H9 (cell line): Measurements from ENCODE around the gene SMPD4. TPM values are rescaled to one million over a fixed set of nuclear protein-coding genes. Genes with fewer than 3 reads are reported as not detected.
"Not testable (repeated sequence)": the region's sequence is repeated elsewhere in the genome, so short reads cannot be mapped to it uniquely, and the experiment has no call there.

ENCODE experiments used
- DNase-seq: peaks from one replicate; pipeline ENCODE4 v3.0.0-alpha.2; 2017
- H2AFZ ChIP-seq: one replicate; pipeline ENCODE4 v1.6.1; 2013; ENCODE audit warnings: mild to moderate bottlenecking, low read length, control low read depth, moderate library complexity
- H2AK5ac ChIP-seq: 2 replicates; pipeline ENCODE4 v1.6.1; 2013; ENCODE audit warnings: low read length, control low read depth, mixed read lengths; ENCODE audit not compliant: insufficient read length
- H2BK120ac ChIP-seq: one replicate; pipeline ENCODE4 v1.6.1; 2013; ENCODE audit warnings: low read depth, mild to moderate bottlenecking, low read length, control low read depth, inconsistent platforms; ENCODE audit not compliant: poor library complexity, severe bottlenecking
- H2BK12ac ChIP-seq: 2 replicates; pipeline ENCODE4 v1.6.1; 2013; ENCODE audit warnings: low read length, control low read depth, mixed read lengths, low read depth; ENCODE audit not compliant: insufficient read length
- H2BK15ac ChIP-seq: 2 replicates; pipeline ENCODE4 v1.6.1; 2013; ENCODE audit warnings: low read depth, low read length, control low read depth
- H2BK20ac ChIP-seq: one replicate; pipeline ENCODE4 v1.6.1; 2013; ENCODE audit warnings: low read depth, mild to moderate bottlenecking, low read length, control low read depth, inconsistent platforms; ENCODE audit not compliant: poor library complexity, severe bottlenecking
- H2BK5ac ChIP-seq: 2 replicates; pipeline ENCODE4 v1.6.1; 2013; ENCODE audit warnings: low read length, control low read depth, mixed read lengths; ENCODE audit not compliant: insufficient read length
- H3K14ac ChIP-seq: 2 replicates; pipeline ENCODE4 v1.6.1; 2013; ENCODE audit warnings: low read length, control low read depth; ENCODE audit not compliant: insufficient read depth
- H3K18ac ChIP-seq: 2 replicates; pipeline ENCODE4 v1.6.1; 2013; ENCODE audit warnings: low read depth, mild to moderate bottlenecking, mixed read lengths, low read length, control low read depth; ENCODE audit not compliant: insufficient read length
- H3K23ac ChIP-seq: 2 replicates; pipeline ENCODE4 v1.6.1; 2013; ENCODE audit warnings: low read length, control low read depth, mixed read lengths, low read depth; ENCODE audit not compliant: insufficient read length
- H3K23me2 ChIP-seq: 2 replicates; pipeline ENCODE4 v1.6.1; 2013; ENCODE audit warnings: low read depth, mild to moderate bottlenecking, mixed read lengths, low read length, control low read depth; ENCODE audit not compliant: insufficient read length, poor library complexity, severe bottlenecking
- H3K27ac ChIP-seq: 2 replicates; pipeline ENCODE4 v1.5.1; 2013; ENCODE audit warnings: low read length, control low read depth, mixed read lengths, low read depth; ENCODE audit not compliant: insufficient read length
- H3K27me3 ChIP-seq: 2 replicates; pipeline ENCODE4 v1.6.1; 2013; ENCODE audit warnings: low read length, control low read depth, inconsistent platforms; ENCODE audit not compliant: insufficient read depth
- H3K4ac ChIP-seq: 2 replicates; pipeline ENCODE4 v1.6.1; 2013; ENCODE audit warnings: low read depth, mild to moderate bottlenecking, control low read depth, inconsistent platforms, low read length, moderate library complexity
- H3K4me1 ChIP-seq: 2 replicates; pipeline ENCODE4 v1.6.1; 2013; ENCODE audit warnings: low read length, control low read depth, inconsistent platforms; ENCODE audit not compliant: insufficient read depth
- H3K4me2 ChIP-seq: 2 replicates; pipeline ENCODE4 v1.6.1; 2013; ENCODE audit warnings: low read length, control low read depth, mixed read lengths; ENCODE audit not compliant: insufficient read length, insufficient read depth
- H3K56ac ChIP-seq: 2 replicates; pipeline ENCODE4 v1.6.1; 2013; ENCODE audit warnings: low read depth, mild to moderate bottlenecking, mixed read lengths, low read length, control low read depth; ENCODE audit not compliant: insufficient read length
- H3K79me1 ChIP-seq: 2 replicates; pipeline ENCODE4 v1.6.1; 2013; ENCODE audit warnings: low read depth, mild to moderate bottlenecking, moderate library complexity, low read length, control low read depth, inconsistent platforms; ENCODE audit not compliant: insufficient read depth, poor library complexity, severe bottlenecking
- H3K79me2 ChIP-seq: 2 replicates; pipeline ENCODE4 v1.6.1; 2013; ENCODE audit warnings: low read length, control low read depth, inconsistent platforms; ENCODE audit not compliant: insufficient read depth
- H3K9ac ChIP-seq: 2 replicates; pipeline ENCODE4 v1.6.1; 2013; ENCODE audit warnings: low read length, control low read depth, mixed read lengths; ENCODE audit not compliant: insufficient read length; ENCODE audit errors: extremely low read depth
- H3K9me3 ChIP-seq: one replicate; pipeline ENCODE4 v1.6.1; 2013; ENCODE audit warnings: low read depth, low read length, inconsistent platforms; ENCODE audit not compliant: control insufficient read depth
- H3T11ph ChIP-seq: one replicate; pipeline ENCODE4 v1.6.1; 2013; ENCODE audit warnings: mild to moderate bottlenecking, low read length, control low read depth, inconsistent platforms
- H4K20me1 ChIP-seq: one replicate; pipeline ENCODE4 v1.6.1; 2013; ENCODE audit not compliant: control insufficient read depth, insufficient read length, insufficient read depth
- H4K5ac ChIP-seq: 2 replicates; pipeline ENCODE4 v1.6.1; 2013; ENCODE audit warnings: low read depth, mild to moderate bottlenecking, mixed read lengths, low read length, control low read depth; ENCODE audit not compliant: insufficient read length
- H4K8ac ChIP-seq: replicated peaks from 2 replicates; pipeline ENCODE4 v1.6.1; 2013; ENCODE audit warnings: low read length, control low read depth, mixed read lengths, low read depth; ENCODE audit not compliant: insufficient read length
- H4K91ac ChIP-seq: 2 replicates; pipeline ENCODE4 v1.6.1; 2013; ENCODE audit warnings: low read depth, mild to moderate bottlenecking, moderate library complexity, mixed read lengths, low read length, control low read depth; ENCODE audit not compliant: insufficient read length
- H3K27ac Mint-ChIP-seq, 3 experiments: 2 replicates in 2 of 3; 3 replicates in 1 of 3; pipeline ENCODE4 v1.8.0; 2020 to 2021; ENCODE audit warnings: mixed read lengths in 3 of 3, mild to moderate bottlenecking in 1 of 3, moderate library complexity in 1 of 3
- H3K27me3 Mint-ChIP-seq: 2 replicates; pipeline ENCODE4 v1.8.0; 2021; ENCODE audit warnings: low read depth, mild to moderate bottlenecking, moderate library complexity, mixed read lengths
- H3K36me3 Mint-ChIP-seq, 3 experiments: 2 replicates in 2 of 3; 3 replicates in 1 of 3; pipeline ENCODE4 v1.8.0; 2020 to 2021; ENCODE audit warnings: low read depth in 3 of 3, mixed read lengths in 3 of 3; ENCODE audit not compliant: insufficient read depth in 1 of 3
- H3K4me1 Mint-ChIP-seq, 2 experiments: 2 replicates each; pipeline ENCODE4 v1.8.0; 2020; ENCODE audit warnings: mixed read lengths in 2 of 2
- H3K4me3 Mint-ChIP-seq, 2 experiments: 2 replicates in 1 of 2; 3 replicates in 1 of 2; pipeline ENCODE4 v1.8.0; 2020 to 2021; ENCODE audit warnings: mild to moderate bottlenecking in 2 of 2, mixed read lengths in 2 of 2, moderate library complexity in 1 of 2
- H3K9me3 Mint-ChIP-seq, 2 experiments: 2 replicates in 1 of 2; 3 replicates in 1 of 2; pipeline ENCODE4 v1.8.0; 2020; ENCODE audit warnings: mild to moderate bottlenecking in 2 of 2, mixed read lengths in 2 of 2, moderate library complexity in 1 of 2
- CTCF ChIP-seq: fragments of 200-600 bp; sonication (generic); conservative IDR thresholded peaks from 3 replicates; pipeline ENCODE4 v1.8.0; 2021; ENCODE audit warnings: antibody characterized with exemption, mild to moderate bottlenecking
- WGBS: extraction: QIAGEN DNeasy Blood & Tissue Kit; methylation state at CpG from one replicate; pipeline ENCODE4 v1.1.7; 2013; ENCODE audit warnings: missing lambda C conversion rate, low lambda C conversion rate, mixed read lengths; ENCODE audit not compliant: insufficient read length; ENCODE audit errors: extremely low coverage; 5-methylcytosine and 5-hydroxymethylcytosine counted together
- total RNA-seq: library from RNA; stranded (reverse); gene quantifications from 2 replicates; pipeline ENCODE4 v1.2.1, GENCODE V29; 2021

SMPD4 gene
- total RNA-seq, 1 experiment from 2014 or later: 105 TPM

- Histone ChIP-seq H4K20me1 (no peaks in the 10 kb centered on the region), H2AFZ (no peak overlapping the region), H2BK120ac (no peak overlapping the region), H3T11ph (no peak overlapping the region), H3K27me3 (no peaks in the 10 kb centered on the region), H3K4me1 (no peaks in the 10 kb centered on the region), H4K8ac (no peak overlapping the region), H3K79me1 (no peaks in the 10 kb centered on the region), H2BK20ac (no peak overlapping the region), H2AK5ac (no peak overlapping the region), H2BK12ac (no peak overlapping the region), H3K23ac (no peak overlapping the region), H3K4me2 (no peak overlapping the region), H2BK5ac (no peak overlapping the region), H4K5ac (no peak overlapping the region), H3K23me2 (no peaks in the 10 kb centered on the region), H3K79me2 (no peaks in the 10 kb centered on the region), H3K9me3 (no peaks in the 10 kb centered on the region), H2BK15ac (no peak overlapping the region), H4K91ac (no peak overlapping the region), H3K56ac (no peak overlapping the region), H3K18ac (no peak overlapping the region), H3K27ac (no peak overlapping the region), H3K4ac (no peak overlapping the region), H3K14ac (no peak overlapping the region), H3K9ac (no peak overlapping the region)
- no peak overlapping the region for H3K4me3 Mint-ChIP-seq
- peaks cover 4 to 29% (median 27%) of the 10 kb centered on the region in 3 experiments; a peak in 6 of 7 replicates for H3K36me3 Mint-ChIP-seq
- peaks cover 0 to 5% of the 10 kb centered on the region in 2 experiments; a peak in 2 of 4 replicates for H3K4me1 Mint-ChIP-seq
- no CpG with 5 or more reads among the region's 23 CpGs for WGBS
- H3K27ac Mint-ChIP-seq: peak overlapping the region in 2 of 3 experiments; percentile 44 to 63; a peak in 2 of 7 replicates
- no peak for DNase-seq
- 0 out of 2 replicates have a peak, but pooled peaks cover 2% of the 10 kb centered on the region for H3K27me3 Mint-ChIP-seq
- no peaks in the 10 kb centered on the region for H3K9me3 Mint-ChIP-seq
- TF ChIP-seq CTCF: no peak
These were observed 30.9 kb downstream of the SMPD4 start for GRCh38 chr2:130150181-130151144.

- H3K4me2 ChIP-seq, DNase-seq, H3K56ac ChIP-seq, H3K79me1 ChIP-seq, H3K9me3 Mint-ChIP-seq, H3T11ph ChIP-seq, H3K4ac ChIP-seq, H2BK12ac ChIP-seq, H2BK5ac ChIP-seq, H4K5ac ChIP-seq, H4K91ac ChIP-seq, H2AFZ ChIP-seq, H2AK5ac ChIP-seq, H4K20me1 ChIP-seq, H3K27me3 ChIP-seq, H3K27ac ChIP-seq, H2BK120ac ChIP-seq, H3K23me2 ChIP-seq, H3K79me2 ChIP-seq, H3K9ac ChIP-seq, H3K4me1 ChIP-seq, H3K4me3 Mint-ChIP-seq, H3K27me3 Mint-ChIP-seq, H3K23ac ChIP-seq, H2BK15ac ChIP-seq, H3K14ac ChIP-seq, H3K18ac ChIP-seq, H4K8ac ChIP-seq, H2BK20ac ChIP-seq, H3K9me3 ChIP-seq, H3K4me1 Mint-ChIP-seq: not testable (repeated sequence)
- H3K36me3 Mint-ChIP-seq: peaks cover 4 to 17% (median 11%) of the 10 kb centered on the region in 3 experiments; a peak in 6 of 7 replicates
- H3K27ac Mint-ChIP-seq: 0 out of 7 replicates have a peak overlapping the region, but pooled peaks of 1 of the 3 experiments have one; percentile 42
- no CpG with 5 or more reads among the region's 6 CpGs for WGBS
These were observed 32.9 kb downstream of the SMPD4 start for GRCh38 chr2:130148515-130148914.
